ENCODE data around the gene CLK2. TPM values are rescaled to one million over a fixed set of nuclear protein-coding genes. Genes with fewer than 3 reads are reported as not detected.

The CLK2 gene
- total and polyA plus RNA-seq, 2 of the 8 experiments (the other 6 are each of a cell fraction or from before 2014, with no cell fraction given): 62.2 to 76.0 TPM

DNA sequence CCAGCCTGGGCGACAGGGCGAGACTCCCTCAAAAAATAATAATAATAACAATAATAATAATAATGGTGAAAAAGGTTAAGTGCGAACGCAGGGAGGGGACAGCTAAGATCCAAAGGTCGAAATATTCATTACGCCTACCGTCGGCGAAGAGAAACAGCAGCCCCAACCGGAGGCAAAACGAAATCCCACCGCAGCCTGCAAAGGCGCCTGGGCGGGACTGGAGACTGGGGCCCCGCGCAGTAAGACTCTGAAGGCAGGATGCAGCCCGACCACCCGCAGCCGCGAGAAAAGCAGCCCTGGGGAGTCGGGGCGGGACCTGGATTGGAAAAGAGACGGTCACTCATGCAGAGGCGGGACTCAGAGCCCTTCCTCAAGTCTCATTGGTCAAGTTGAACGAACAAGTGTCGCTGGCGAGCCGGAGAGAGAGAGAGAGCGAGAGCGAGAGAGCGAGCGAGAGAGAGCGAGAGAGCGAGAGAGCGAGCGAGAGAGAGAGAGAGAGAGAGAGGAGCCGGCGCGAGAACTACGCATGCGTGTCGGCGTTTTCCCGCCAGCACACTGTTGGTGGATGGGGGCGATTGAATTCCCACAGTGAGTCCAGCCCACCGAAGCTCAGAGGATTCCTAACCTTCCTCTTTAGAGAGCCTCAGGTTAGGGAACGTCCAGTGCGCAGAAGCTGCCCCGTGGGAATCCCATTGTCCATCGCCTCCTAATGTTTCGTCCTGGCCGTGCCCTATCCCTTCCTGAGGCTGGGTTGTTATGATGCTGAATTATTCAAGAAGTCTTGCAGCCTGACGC, 28.7 kb downstream of the CLK2 start (continued):
- TF ChIP-seq FOSL1 (IDR thresholded peaks at IDR 0.05; ENCODE audit: insufficient read depth, low read depth, low read length) (0 out of 2 replicates have a peak, but pooled peaks have one; percentile 29), SIX5 (IDR thresholded peaks at IDR 0.05; ENCODE audit: low read depth, low read length) (no peak), POLR2AphosphoS5 (IDR thresholded peaks at IDR 0.05; ENCODE audit: low read depth, low read length) (peak; percentile 94), HDAC2 (IDR thresholded peaks at IDR 0.05; ENCODE audit: borderline replicate concordance in 1 of 2, low read depth in 2 of 2, low read length in 2 of 2) (peak; percentile 97 to 98; a peak in 2 of 4 replicates), SP1 (IDR thresholded peaks at IDR 0.05; ENCODE audit: low read depth, low read length) (peak; percentile 90), SP2 (IDR thresholded peaks at IDR 0.05; ENCODE audit: low read length) (0 out of 2 replicates have a peak, but pooled peaks have one; percentile 12), YY1 (IDR thresholded peaks at IDR 0.05; ENCODE audit: low read depth, low read length) (0 out of 2 replicates have a peak, but pooled peaks have one; percentile 64), CTCF (IDR thresholded peaks at IDR 0.05; ENCODE audit: control extremely low read depth in 1 of 3, insufficient read depth in 1 of 3, low read depth in 1 of 3, low read length in 3 of 3) (peak in 2 of 3 experiments; percentile 20 to 21; a peak in 2 of 4 replicates), RAD21 (IDR thresholded peaks at IDR 0.05 in 1 of 2, conservative IDR thresholded peaks at IDR 0.05 in 1 of 2; ENCODE audit: low read depth in 2 of 2, low read length in 2 of 2) (peak in 1 of 2 experiments; percentile 24; a peak in 2 of 4 replicates), CREB1 (IDR thresholded peaks at IDR 0.05) (peak; percentile 71), NRF1 (IDR thresholded peaks at IDR 0.05; ENCODE audit: low read depth, low read length) (peak; percentile 46; the same call in 1 of the 2 replicates), ASH2L (IDR thresholded peaks at IDR 0.05; ENCODE audit: low read length) (peak; percentile 76), RBBP5 (IDR thresholded peaks at IDR 0.05; ENCODE audit: borderline replicate concordance, low read depth, low read length) (peak; percentile 80)

Measured in H1 (cell line).